ENCODE measurements around the gene OIT3. TPM values are rescaled to one million over a fixed set of nuclear protein-coding genes. Genes with fewer than 3 reads are reported as not detected.

The OIT3 gene
- total RNA-seq, 2 donors from 2014 or later = 0.15 to 0.19 TPM

- TF ChIP-seq CTCF (IDR thresholded peaks at IDR 0.05) = no peak
- intact Hi-C loops (cut with DNase I) = no loop called here
- DNase-seq = no peak
- no peak overlapping the region for H3K9ac ChIP-seq (ENCODE audit: low read depth in 2 of 2, low read length in 2 of 2)
- H3K27ac ChIP-seq = no peak overlapping the region
- no peaks in the 10 kb centered on the region for H3K27me3 ChIP-seq
- no peak overlapping the region for H3K4me3 ChIP-seq
- H3K36me3 ChIP-seq = no peaks in the 10 kb centered on the region
- H3K9me3 ChIP-seq = no peaks in the 10 kb centered on the region
- no peaks in the 10 kb centered on the region for H3K4me1 ChIP-seq
Observed at GRCh38 chr10:72852508-72852907, 41.0 kb upstream of the OIT3 start.

GRCh38 chr10:72855129-72855528 is 38.4 kb upstream of the OIT3 start:
- Histone ChIP-seq H3K4me3 (no peak overlapping the region), H3K27ac (no peak overlapping the region), H3K4me1 (no peaks in the 10 kb centered on the region), H3K36me3 (no peaks in the 10 kb centered on the region), H3K9me3 (no peaks in the 10 kb centered on the region), H3K27me3 (no peaks in the 10 kb centered on the region), H3K9ac (ENCODE audit: low read depth in 2 of 2, low read length in 2 of 2) (no peak overlapping the region)
- no peak for DNase-seq
- TF ChIP-seq CTCF (IDR thresholded peaks at IDR 0.05) = no peak
- intact Hi-C loops (cut with DNase I) = no loop called here

GRCh38 chr10:72855790-72856189 is 37.7 kb upstream of the OIT3 start:
- no peaks in the 10 kb centered on the region for H3K4me1 ChIP-seq
- H3K27me3 ChIP-seq = no peaks in the 10 kb centered on the region
- H3K4me3 ChIP-seq = no peak overlapping the region
- no peak overlapping the region for H3K27ac ChIP-seq
- DNase-seq = no peak
- H3K9me3 ChIP-seq = no peaks in the 10 kb centered on the region
- intact Hi-C loops (cut with DNase I) = no loop called here
- no peak for TF ChIP-seq CTCF (IDR thresholded peaks at IDR 0.05)
- H3K9ac ChIP-seq (ENCODE audit: low read depth in 2 of 2, low read length in 2 of 2) = no peak overlapping the region
- no peaks in the 10 kb centered on the region for H3K36me3 ChIP-seq

GRCh38 chr10:72858067-72858466 is 35.5 kb upstream of the OIT3 start:
- Histone ChIP-seq H3K27me3 (no peaks in the 10 kb centered on the region), H3K4me1 (no peaks in the 10 kb centered on the region), H3K27ac (no peak overlapping the region), H3K9me3 (no peaks in the 10 kb centered on the region), H3K9ac (ENCODE audit: low read depth in 2 of 2, low read length in 2 of 2) (no peak overlapping the region), H3K36me3 (no peaks in the 10 kb centered on the region), H3K4me3 (no peak overlapping the region)
- no peak for TF ChIP-seq CTCF (IDR thresholded peaks at IDR 0.05)
- intact Hi-C loops (cut with DNase I) = no loop called here
- no peak for DNase-seq

- no peak for DNase-seq
- H3K9me3 ChIP-seq = no peaks in the 10 kb centered on the region
- no peak for TF ChIP-seq CTCF (IDR thresholded peaks at IDR 0.05)
Observed at GRCh38 chr10:72862957-72863356, 30.6 kb upstream of the OIT3 start.

More at GRCh38 chr10:72862957-72863356, 30.6 kb upstream of the OIT3 start:
- Histone ChIP-seq H3K27me3 (no peaks in the 10 kb centered on the region), H3K4me1 (no peaks in the 10 kb centered on the region), H3K36me3 (no peaks in the 10 kb centered on the region), H3K4me3 (no peak overlapping the region), H3K27ac (no peak overlapping the region), H3K9ac (ENCODE audit: low read depth in 2 of 2, low read length in 2 of 2) (no peak overlapping the region)
- intact Hi-C loops (cut with DNase I) = no loop called here
